Endothelial cell of umbilical vein (primary cell): ENCODE data around the gene SYT17. TPM values are rescaled to one million over a fixed set of nuclear protein-coding genes. Genes with fewer than 3 reads are reported as not detected.

Experiments used
- BruUV-seq: library from RNA; stranded (reverse); fragments of 400-500 nt; replicated peaks from 2 replicates; lab custom pipeline; 2021; lab: Mats Ljungman, UMichigan
- CTCF ChIA-PET: fragments of 300-600, 350-600 bp; sonication (Branson Sonifier 250); formaldehyde crosslinking; loops from one replicate; lab custom pipeline; 2021; ENCODE audit warnings: antibody characterized with exemption, inconsistent platforms; lab: Charles Lee
- POLR2A ChIA-PET: fragments of 300-600, 350-600 bp; sonication (Branson Sonifier 250); formaldehyde crosslinking; loops from one replicate; lab custom pipeline; 2021; ENCODE audit warnings: antibody characterized with exemption, inconsistent platforms; lab: Charles Lee
- DNase-seq: peaks from one replicate; pipeline ENCODE4 v3.0.0-alpha.2; 2011; ENCODE audit warnings: low read depth, low spot score
- FAIRE-seq: peaks from 2 replicates; lab custom pipeline; 2011; peaks lifted over from hg19 to GRCh38; lab: Jason Lieb, UNC
- H2AFZ ChIP-seq: 2 replicates; pipeline ENCODE4 v1.6.0; 2012; ENCODE audit warnings: low read depth, low read length, control low read depth, inconsistent platforms
- H3K27ac ChIP-seq: 2 replicates; pipeline ENCODE4 v1.5.1; 2011; ENCODE audit warnings: low read depth, mild to moderate bottlenecking, control low read depth, low read length, moderate library complexity; ENCODE audit not compliant: insufficient read depth
- H3K27me3 ChIP-seq, 2 experiments: 2 replicates each; pipeline versions ENCODE4 v1.6.0 to v1.6.1; 2011; ENCODE audit warnings: low read length in 2 of 2, mixed read lengths in 1 of 2; ENCODE audit not compliant: control insufficient read depth in 2 of 2, insufficient read depth in 2 of 2
- H3K36me3 ChIP-seq, 2 experiments: 2 replicates in 1 of 2; 3 replicates in 1 of 2; pipeline ENCODE4 v1.5.1; 2011; ENCODE audit warnings: low read length in 2 of 2, mild to moderate bottlenecking in 1 of 2, moderate library complexity in 1 of 2; ENCODE audit not compliant: control insufficient read depth in 2 of 2, insufficient read depth in 2 of 2; ENCODE audit errors: extremely low read depth in 1 of 2
- H3K4me1 ChIP-seq: 3 replicates; pipeline ENCODE4 v1.5.1; 2011; ENCODE audit warnings: mild to moderate bottlenecking, low read length; ENCODE audit not compliant: control insufficient read depth, insufficient read depth; ENCODE audit errors: extremely low read depth
- H3K4me2 ChIP-seq: 2 replicates; pipeline ENCODE4 v1.6.1; 2011; ENCODE audit warnings: low read length, control low read depth, mixed read lengths; ENCODE audit not compliant: insufficient read depth
- H3K4me3 ChIP-seq, 3 experiments: fragments of 200-600 bp in 1 of 3; sonication (generic), shearing (Covaris generic) in 1 of 3; replicated peaks in 1 of 3; 2 replicates each; pipeline ENCODE4 v1.5.1; 2011 to 2016; ENCODE audit warnings: control low read depth in 3 of 3, low read length in 3 of 3, mild to moderate bottlenecking in 2 of 3, inconsistent platforms in 1 of 3, low read depth in 1 of 3, moderate library complexity in 1 of 3; ENCODE audit not compliant: insufficient read depth in 1 of 3
- H3K79me2 ChIP-seq: 2 replicates; pipeline ENCODE4 v1.6.0; 2012; ENCODE audit warnings: low read length, inconsistent platforms; ENCODE audit not compliant: control insufficient read depth, insufficient read depth
- H3K9ac ChIP-seq: replicated peaks from 2 replicates; pipeline ENCODE3; 2011; ENCODE audit warnings: low read length, control low read depth; ENCODE audit not compliant: insufficient read depth; ENCODE audit errors: extremely low read depth
- H3K9me1 ChIP-seq: replicated peaks from 3 replicates; pipeline ENCODE4 v1.6.0; 2011; ENCODE audit warnings: mild to moderate bottlenecking, low read length; ENCODE audit not compliant: control insufficient read depth, insufficient read depth; ENCODE audit errors: extremely low read depth
- H3K9me3 ChIP-seq: replicated peaks from 2 replicates; pipeline ENCODE4 v1.5.1; 2012; ENCODE audit warnings: low read length, inconsistent platforms; ENCODE audit not compliant: control insufficient read depth, insufficient read depth
- H4K20me1 ChIP-seq: replicated peaks from 2 replicates; pipeline ENCODE3; 2011; ENCODE audit warnings: mild to moderate bottlenecking, low read length; ENCODE audit not compliant: control insufficient read depth, insufficient read depth; ENCODE audit errors: extremely low read depth
- EZH2 ChIP-seq: IDR thresholded peaks from 2 replicates; pipeline ENCODE4 v1.6.1; 2012; ENCODE audit warnings: borderline replicate concordance, low read depth, mild to moderate bottlenecking, moderate library complexity, low read length, inconsistent platforms; ENCODE audit not compliant: severe bottlenecking
- FOS ChIP-seq: IDR thresholded peaks from 2 replicates; pipeline ENCODE4 v1.6.1; 2011; ENCODE audit warnings: mild to moderate bottlenecking, low read length, moderate library complexity, borderline replicate concordance; ENCODE audit not compliant: insufficient read depth
- GATA2 ChIP-seq: IDR thresholded peaks from 2 replicates; pipeline ENCODE4 v1.7.0; 2011; ENCODE audit warnings: low read depth, mild to moderate bottlenecking, moderate library complexity, mixed read lengths, low read length; ENCODE audit not compliant: insufficient read length, insufficient read depth
- JUN ChIP-seq: IDR thresholded peaks from 2 replicates; pipeline ENCODE4 v1.6.1; 2011; ENCODE audit warnings: borderline replicate concordance, low read depth; ENCODE audit not compliant: insufficient read length, insufficient read depth
- POLR2A ChIP-seq: IDR thresholded peaks from 2 replicates; pipeline ENCODE4 v1.6.1; 2012; ENCODE audit warnings: low read depth, mild to moderate bottlenecking, control low read depth, low read length
- POLR2AphosphoS5 ChIP-seq: IDR thresholded peaks from 2 replicates; pipeline ENCODE4 v1.6.1; 2012; ENCODE audit warnings: low read depth, mild to moderate bottlenecking, control low read depth, low read length, moderate library complexity; ENCODE audit not compliant: insufficient read depth
- dilution Hi-C: fragments of 300-500 bp; cut with MboI; formaldehyde crosslinking; loops from one replicate; pipeline ENCODE4 v1.15.0; 2019; ENCODE audit warnings: low sequenced_read_pairs; ENCODE audit not compliant: extremely low pct_ligation_motif_present
- intact Hi-C: fragments of 100-400 bp; cut with micrococcal nuclease; formaldehyde crosslinking; loops from one replicate; pipeline ENCODE4 v1.10.0; 2022
- polyA plus RNA-seq, 4 experiments: library from polyadenylated mRNA; depleted of rRNA in 3 of 4; stranded (reverse) in 3 of 4; unstranded in 1 of 4; fragments of >200 nt; gene quantifications; 2 replicates each; pipeline versions ENCODE4 v1.2.1 to v1.2.3, GENCODE V29; 2011 to 2012; ENCODE audit warnings: missing spikeins in 1 of 4
- total RNA-seq: library from RNA; stranded (reverse); gene quantifications from 2 replicates; pipeline ENCODE4 v1.2.3, GENCODE V29; 2021

Gene SYT17
- total and polyA plus RNA-seq, 2 donors (not counting 3 experiments of a cell fraction or from before 2014, with no cell fraction given), result 1.9 to 4.2 TPM

DNA sequence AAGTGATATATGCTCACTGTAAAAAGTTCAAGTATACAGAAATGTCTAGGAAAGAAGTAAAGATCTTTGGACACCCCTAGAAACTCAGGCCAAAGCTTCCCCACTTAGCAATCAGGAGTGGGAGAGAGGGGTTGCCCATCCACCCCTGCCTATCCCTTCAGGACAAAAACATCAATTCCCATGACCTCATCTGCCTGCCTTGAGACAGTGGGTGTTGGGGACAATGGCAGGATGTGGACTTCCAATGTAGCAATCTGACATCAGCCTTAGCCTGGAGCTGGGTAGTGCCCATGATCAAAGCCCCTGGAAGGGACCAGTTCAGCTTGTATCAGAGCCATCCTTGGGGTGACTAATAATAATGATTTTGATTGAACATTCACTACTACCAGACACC lies 36.2 kb upstream of the SYT17 start:
- dilution Hi-C loops, result no loop called here
- no TSS peak for BruUV-seq
- no peak overlapping the region for H2AFZ ChIP-seq
- H3K9ac ChIP-seq, result peak overlapping the region; percentile 81
- H3K79me2 ChIP-seq, result no peaks in the 10 kb centered on the region
- FAIRE-seq (peak; percentile 90), DNase-seq (peak; percentile 61)
- H3K9me1 ChIP-seq, result no peaks in the 10 kb centered on the region
- intact Hi-C loops, result loop anchor here (1.0 to 5.0 kb wide), 5 partner anchors 13 to 65 kb away; partner anchors contain the start of genes COQ7 and SYT17
- H3K27me3 ChIP-seq, result no peaks in the 10 kb centered on the region
- no peaks in the 10 kb centered on the region for H3K9me3 ChIP-seq
- no peaks in the 10 kb centered on the region for H4K20me1 ChIP-seq
- no peak overlapping the region for H3K4me3 ChIP-seq
- H3K27ac ChIP-seq, result peak overlapping the region; percentile 99
- H3K36me3 ChIP-seq, result no peaks in the 10 kb centered on the region
- CTCF ChIA-PET, result interaction anchor here (1.3 to 2.5 kb wide), 8 partner anchors 8 to 50 kb away, joined by 4 to 17 read pairs (median 7); partner anchors contain the start of gene ITPRIPL2
- peaks cover 22% of the 10 kb centered on the region for H3K4me1 ChIP-seq
- TF ChIP-seq JUN, result peak; percentile 89
- no peak for TF ChIP-seq GATA2
- POLR2A ChIA-PET, result no interaction called here
- H3K4me2 ChIP-seq, result peak overlapping the region; percentile 82

DNA sequence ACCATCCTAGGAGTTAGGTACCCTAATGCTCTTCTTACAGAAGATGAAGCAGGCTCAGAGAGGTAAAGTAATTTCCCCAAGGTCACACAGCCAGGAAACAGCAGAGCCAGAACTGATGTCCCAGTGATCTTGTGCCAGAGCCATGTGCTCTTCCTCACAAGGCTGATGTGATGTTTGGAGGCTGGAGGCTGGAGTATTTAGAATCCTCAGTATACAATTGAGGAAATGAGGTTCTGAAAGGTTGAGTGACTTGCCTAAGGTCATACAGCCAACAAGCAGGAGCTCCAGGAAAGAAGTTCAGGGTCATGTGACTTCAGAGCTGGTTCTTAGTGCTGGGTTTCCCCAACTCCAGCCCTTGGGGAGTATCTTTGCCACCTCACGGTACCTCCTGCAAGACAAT lies 35.8 kb upstream of the SYT17 start:
- ChIA-PET POLR2A (interaction anchor here (0.6 kb wide), 1 partner anchor 14 kb away, joined by 5 read pairs; no protein-coding TSS in a partner anchor), CTCF (interaction anchor here (1.7 to 2.5 kb wide), 6 partner anchors 13 to 49 kb away, joined by 5 to 17 read pairs (median 8); partner anchors contain the start of gene ITPRIPL2)
- Histone ChIP-seq H3K9me3 (no peaks in the 10 kb centered on the region), H4K20me1 (no peaks in the 10 kb centered on the region), H3K36me3 (no peaks in the 10 kb centered on the region), H3K4me3 (no peak overlapping the region), H3K9ac (no peak overlapping the region), H3K4me1 (peaks cover 22% of the 10 kb centered on the region), H3K4me2 (no peak overlapping the region), H3K27ac (peak overlapping the region; percentile 99), H3K9me1 (no peaks in the 10 kb centered on the region), H3K27me3 (no peaks in the 10 kb centered on the region), H3K79me2 (no peaks in the 10 kb centered on the region), H2AFZ (no peak overlapping the region)
- DNase-seq (no peak), FAIRE-seq (no peak)
- intact Hi-C loops (loop anchor here (5.0 kb wide), 1 partner anchor 35 kb away; the partner anchor contains the start of gene SYT17), dilution Hi-C loops (no loop called here)
- no TSS peak for BruUV-seq
- TF ChIP-seq FOS (no peak), POLR2A (no peak), GATA2 (no peak), EZH2 (no peak), POLR2AphosphoS5 (no peak), JUN (no peak)
